GM19238 (cell line): ENCODE data around the gene FCRL6.

Experiments
- DNase-seq: peaks from one replicate; pipeline ENCODE4 v3.0.0; 2011; ENCODE audit warnings: low spot score; ENCODE audit not compliant: insufficient read length

FCRL6 gene

GRCh38 chr1:159862031-159862430 lies 59.9 kb downstream of the FCRL6 start:
- no peak for DNase-seq

GRCh38 chr1:159862557-159862956 lies 60.4 kb downstream of the FCRL6 start, which contains the start of gene VSIG8:
Gene VSIG8, minus strand, starts transcription at chr1:159862657. Its CDS starts 136 bp downstream, at chr1:159862521.
- DNase-seq: no peak

GRCh38 chr1:159864262-159864661 lies 62.1 kb downstream of the FCRL6 start:
- no peak for DNase-seq
